ENCODE measurements around the gene TBC1D9B. TPM values are rescaled to one million over a fixed set of nuclear protein-coding genes. Genes with fewer than 3 reads are reported as not detected.

The TBC1D9B gene
- total RNA-seq, 4 donors from 2014 or later: 115 to 210 (median 168) TPM

DNA sequence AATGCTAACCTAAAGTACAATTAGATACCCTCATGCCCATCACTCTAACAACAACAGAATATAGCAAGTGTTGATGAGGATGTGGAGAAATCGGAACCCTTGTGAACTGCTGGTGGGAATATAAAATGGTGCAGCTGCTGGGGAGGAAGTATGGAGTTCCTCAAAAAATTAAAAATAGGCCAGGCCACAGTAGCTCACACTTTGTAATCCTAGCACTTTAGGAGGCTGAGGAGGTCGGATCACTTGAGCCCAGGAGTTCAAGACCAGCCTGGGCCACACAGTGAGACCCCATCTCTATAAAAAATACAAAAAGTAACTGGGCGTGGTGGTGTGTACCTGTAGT lies 31.1 kb downstream of the TBC1D9B start:
- Histone ChIP-seq H3K4me3 (no peak overlapping the region), H3K27me3 (no peaks in the 10 kb centered on the region), H3K27ac (no peak overlapping the region), H3K9me3 (no peaks in the 10 kb centered on the region), H3K36me3 (peaks cover 5 to 92% (median 21%) of the 10 kb centered on the region in 3 donors), H3K4me1 (peaks cover 0 to 12% (median 0%) of the 10 kb centered on the region in 4 donors)
- DNase-seq (ENCODE audit: low spot score in 2 of 2): no peak
- 83 to 85% methylated on average over 3 of the region's 3 CpGs for WGBS, 2 donors
- no peak for TF ChIP-seq POLR2A (IDR thresholded peaks at IDR 0.05)
- TF ChIP-seq EP300 (IDR thresholded peaks at IDR 0.05): no peak
- TF ChIP-seq, protein P1, sequence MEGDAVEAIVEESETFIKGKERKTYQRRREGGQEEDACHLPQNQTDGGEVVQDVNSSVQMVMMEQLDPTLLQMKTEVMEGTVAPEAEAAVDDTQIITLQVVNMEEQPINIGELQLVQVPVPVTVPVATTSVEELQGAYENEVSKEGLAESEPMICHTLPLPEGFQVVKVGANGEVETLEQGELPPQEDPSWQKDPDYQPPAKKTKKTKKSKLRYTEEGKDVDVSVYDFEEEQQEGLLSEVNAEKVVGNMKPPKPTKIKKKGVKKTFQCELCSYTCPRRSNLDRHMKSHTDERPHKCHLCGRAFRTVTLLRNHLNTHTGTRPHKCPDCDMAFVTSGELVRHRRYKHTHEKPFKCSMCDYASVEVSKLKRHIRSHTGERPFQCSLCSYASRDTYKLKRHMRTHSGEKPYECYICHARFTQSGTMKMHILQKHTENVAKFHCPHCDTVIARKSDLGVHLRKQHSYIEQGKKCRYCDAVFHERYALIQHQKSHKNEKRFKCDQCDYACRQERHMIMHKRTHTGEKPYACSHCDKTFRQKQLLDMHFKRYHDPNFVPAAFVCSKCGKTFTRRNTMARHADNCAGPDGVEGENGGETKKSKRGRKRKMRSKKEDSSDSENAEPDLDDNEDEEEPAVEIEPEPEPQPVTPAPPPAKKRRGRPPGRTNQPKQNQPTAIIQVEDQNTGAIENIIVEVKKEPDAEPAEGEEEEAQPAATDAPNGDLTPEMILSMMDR (IDR thresholded peaks at IDR 0.05): no peak

DNA sequence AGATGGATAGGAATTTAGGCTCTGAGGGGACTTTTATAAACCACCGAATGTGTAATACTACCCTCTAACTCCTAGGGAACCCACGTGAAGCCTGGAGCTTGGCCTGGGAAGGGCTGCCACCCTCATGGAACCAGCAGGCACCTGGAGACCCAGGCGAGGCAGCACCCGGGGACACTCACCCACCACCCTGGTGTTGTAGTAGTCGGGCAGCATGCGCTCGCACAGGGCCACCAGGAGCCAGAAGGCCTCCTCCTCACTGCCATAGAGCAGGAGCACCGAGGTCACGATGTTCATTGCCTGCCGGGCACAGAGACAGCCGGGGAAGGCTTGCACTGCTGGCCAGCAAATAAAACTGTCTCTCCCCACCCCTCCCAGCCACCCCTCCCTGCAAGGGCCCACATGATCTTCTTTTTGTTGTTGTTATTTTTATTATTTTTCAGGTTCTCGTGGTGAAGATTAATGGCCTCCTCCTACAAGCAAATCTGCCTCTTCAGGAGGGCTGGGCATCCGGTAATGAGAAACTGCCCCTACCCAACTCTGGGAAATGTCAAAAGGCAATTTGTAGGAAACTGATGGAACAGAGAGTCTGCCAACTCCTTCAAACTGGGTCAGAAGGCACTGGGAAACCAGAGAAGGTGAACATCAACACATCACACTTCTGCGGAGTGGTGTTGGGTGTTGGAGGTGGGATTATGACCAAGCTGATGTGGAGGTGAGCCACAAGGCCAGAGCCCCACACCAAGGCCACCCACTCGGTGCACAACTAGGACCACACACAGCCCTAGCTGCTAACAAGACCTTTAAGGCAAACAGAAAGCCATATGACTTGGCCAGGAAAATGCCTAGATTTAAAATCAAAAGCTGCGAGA lies 31.7 kb downstream of the TBC1D9B start:
- Histone ChIP-seq H3K9me3 (no peaks in the 10 kb centered on the region), H3K4me3 (no peak overlapping the region), H3K27ac (no peak overlapping the region), H3K36me3 (peaks cover 5 to 94% (median 21%) of the 10 kb centered on the region in 3 donors), H3K4me1 (peaks cover 0 to 12% (median 0%) of the 10 kb centered on the region in 4 donors), H3K27me3 (no peaks in the 10 kb centered on the region)
- 69 to 82% methylated on average over 16 of the region's 16 CpGs for WGBS, 2 donors
- TF ChIP-seq POLR2A (IDR thresholded peaks at IDR 0.05) (no peak), EP300 (IDR thresholded peaks at IDR 0.05) (no peak)
- TF ChIP-seq, protein P1 (IDR thresholded peaks at IDR 0.05): no peak
- no peak for DNase-seq (ENCODE audit: low spot score in 2 of 2)

GRCh38 chr5:179874536-179875292 lies 33.0 kb downstream of the TBC1D9B start:
- Histone ChIP-seq H3K36me3 (peaks cover 5 to 94% (median 21%) of the 10 kb centered on the region in 3 donors), H3K27ac (no peak overlapping the region), H3K27me3 (no peaks in the 10 kb centered on the region), H3K9me3 (no peaks in the 10 kb centered on the region), H3K4me3 (no peak overlapping the region), H3K4me1 (peaks cover 0 to 12% (median 0%) of the 10 kb centered on the region in 4 donors)
- no peak for DNase-seq (ENCODE audit: low spot score in 2 of 2)
- WGBS, 2 donors: 93 to 96% methylated on average over 25 to 28 of the region's 28 CpGs
- no peak for TF ChIP-seq POLR2A (IDR thresholded peaks at IDR 0.05)
- no peak for TF ChIP-seq EP300 (IDR thresholded peaks at IDR 0.05)
- TF ChIP-seq, protein P1 (IDR thresholded peaks at IDR 0.05): no peak

GRCh38 chr5:179874136-179874535 lies 33.6 kb downstream of the TBC1D9B start:
- 94 to 98% methylated on average over 3 of the region's 3 CpGs for WGBS, 2 donors
- DNase-seq (ENCODE audit: low spot score in 2 of 2): no peak
- TF ChIP-seq, protein P1 (IDR thresholded peaks at IDR 0.05): no peak
- no peak for TF ChIP-seq EP300 (IDR thresholded peaks at IDR 0.05)
- Histone ChIP-seq H3K36me3 (peaks cover 5 to 94% (median 21%) of the 10 kb centered on the region in 3 donors), H3K4me3 (no peak overlapping the region), H3K9me3 (no peaks in the 10 kb centered on the region), H3K27ac (no peak overlapping the region), H3K27me3 (no peaks in the 10 kb centered on the region), H3K4me1 (peaks cover 0 to 12% (median 0%) of the 10 kb centered on the region in 4 donors)
